Midbrain (tissue), 1 donor: ENCODE measurements around the gene FAM149A.

ENCODE experiments used
- DNase-seq: peaks from one replicate; lab custom pipeline; 2025; lab: John Stamatoyannopoulos, UW

Gene FAM149A

DNA sequence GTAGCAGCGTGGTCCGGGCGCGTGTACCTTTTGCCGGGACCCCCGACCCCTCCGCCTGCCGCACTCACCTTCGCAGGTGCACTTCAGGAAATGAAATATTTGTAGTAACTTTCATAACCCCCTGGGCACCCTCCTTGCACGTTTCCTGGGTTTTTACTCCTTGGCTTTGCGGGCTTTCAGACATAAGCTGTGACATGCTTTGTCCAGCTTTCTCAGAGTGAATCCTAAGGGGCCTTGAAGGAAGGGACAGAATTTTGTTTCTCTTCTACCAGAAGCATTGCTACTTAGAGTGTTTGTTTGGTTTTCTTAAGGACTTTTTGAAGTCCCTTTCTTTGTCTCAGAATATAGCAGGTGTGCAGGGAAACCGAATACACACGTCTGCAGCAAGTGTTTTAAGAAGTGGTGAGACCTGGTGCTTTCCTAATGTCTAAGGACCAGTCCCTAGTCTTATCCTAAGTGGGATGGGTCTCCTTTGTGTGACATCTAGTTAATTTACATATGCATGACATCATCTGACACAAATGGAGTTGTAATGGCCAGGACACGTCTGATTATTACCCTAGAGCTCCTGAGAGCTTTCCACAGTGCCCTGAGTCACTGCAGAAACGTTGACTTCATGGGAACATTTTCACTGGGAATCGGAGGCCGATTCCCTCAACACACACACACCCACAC is 1.3 kb downstream of the FAM149A start:
- no peak for DNase-seq

DNA sequence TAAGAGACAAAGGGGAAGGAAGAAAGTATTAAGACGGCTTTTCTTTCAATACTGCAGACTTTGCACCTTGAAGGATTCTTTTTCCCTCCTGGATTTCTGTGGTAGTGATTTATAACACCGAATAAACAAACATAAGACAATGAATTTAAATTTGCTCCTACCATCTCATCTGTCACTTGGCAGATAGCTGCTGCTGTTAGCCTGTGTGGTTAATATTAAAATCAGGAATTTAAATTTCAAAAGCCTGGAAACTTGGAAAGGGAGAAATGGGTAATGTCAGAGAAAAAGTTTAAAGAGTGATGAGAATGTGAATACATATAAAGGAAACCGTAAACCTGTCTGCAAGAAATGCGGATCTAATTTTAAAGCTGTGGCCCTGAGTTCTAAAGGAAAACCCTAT is 3.4 kb downstream of the FAM149A start:
- no peak for DNase-seq

DNA sequence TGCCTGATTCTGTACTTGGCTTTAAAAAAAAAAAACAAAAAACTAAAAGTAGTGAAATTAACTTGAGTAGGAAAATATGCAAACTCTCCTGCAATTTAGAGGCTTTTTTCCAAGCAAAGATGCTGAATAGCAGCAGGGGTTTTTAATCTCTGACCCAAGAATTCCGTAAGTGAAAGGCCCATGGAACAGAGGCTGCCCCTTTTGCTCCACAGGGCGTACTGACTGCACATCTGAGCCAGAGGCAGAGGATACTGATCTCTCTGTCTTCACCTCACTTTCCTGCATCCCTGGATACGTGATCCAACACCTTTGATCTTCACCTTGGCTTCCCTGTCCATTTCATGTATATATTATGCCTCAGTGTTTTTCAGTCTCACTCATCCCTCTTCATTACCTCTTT is 3.9 kb downstream of the FAM149A start:
- no peak for DNase-seq

DNA sequence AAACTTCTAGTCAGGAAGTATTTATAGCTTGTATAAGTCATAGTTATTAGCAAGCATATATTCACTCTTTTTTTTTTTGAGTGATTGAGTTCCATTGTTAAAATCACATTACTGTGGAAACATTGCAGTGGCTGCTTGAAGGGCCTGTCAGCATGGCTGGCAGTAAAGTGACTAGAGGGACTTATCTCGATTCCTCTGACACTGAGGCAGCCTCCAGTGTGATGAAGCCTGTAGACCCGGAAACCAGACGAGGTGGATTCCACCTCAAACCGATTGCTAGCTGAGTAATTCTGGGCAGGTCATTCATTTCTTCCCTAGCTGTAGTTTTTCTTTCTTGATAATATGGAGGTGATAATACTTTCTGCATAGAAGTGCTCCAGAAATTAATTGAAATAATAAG is 4.7 kb downstream of the FAM149A start:
- DNase-seq, result no peak

DNA sequence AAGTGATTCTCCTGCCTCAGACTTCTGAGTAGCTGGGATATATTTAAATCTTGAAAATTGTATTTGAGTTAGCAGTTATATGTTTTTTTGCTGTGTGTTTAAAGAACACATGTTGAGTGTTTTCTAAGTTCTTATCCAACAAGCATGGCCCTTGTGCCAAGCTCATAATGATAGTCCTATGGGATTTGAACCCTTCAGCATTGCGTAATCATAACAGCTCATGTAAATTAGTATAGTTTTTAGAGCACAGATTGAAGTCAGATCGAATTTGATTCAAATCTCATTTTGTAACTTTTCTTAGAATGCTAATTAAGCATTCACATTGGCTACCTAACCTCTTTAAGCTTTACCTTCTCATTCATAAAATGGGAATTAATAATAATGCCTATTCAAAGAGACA is 12.2 kb downstream of the FAM149A start:
- DNase-seq, result no peak

DNA sequence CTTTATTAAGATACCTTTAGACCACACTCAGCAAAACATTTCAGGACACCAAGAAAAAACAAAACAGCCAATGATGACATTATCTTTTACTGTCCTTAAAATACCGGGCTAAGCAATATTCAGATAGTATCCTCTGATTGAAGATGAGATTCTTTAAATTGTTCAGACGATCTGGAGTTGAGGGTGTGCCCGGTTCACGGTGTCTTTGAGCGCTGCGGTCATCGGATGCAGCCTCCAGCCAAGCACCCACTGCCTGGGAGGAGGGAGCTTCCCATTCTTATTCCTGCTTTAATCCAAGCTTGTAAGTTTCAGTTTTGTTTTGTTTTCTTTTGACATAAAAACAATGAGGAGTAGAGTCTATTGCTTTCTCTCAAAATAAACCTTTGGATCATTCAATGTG is 14.1 kb downstream of the FAM149A start:
- no peak for DNase-seq

DNA sequence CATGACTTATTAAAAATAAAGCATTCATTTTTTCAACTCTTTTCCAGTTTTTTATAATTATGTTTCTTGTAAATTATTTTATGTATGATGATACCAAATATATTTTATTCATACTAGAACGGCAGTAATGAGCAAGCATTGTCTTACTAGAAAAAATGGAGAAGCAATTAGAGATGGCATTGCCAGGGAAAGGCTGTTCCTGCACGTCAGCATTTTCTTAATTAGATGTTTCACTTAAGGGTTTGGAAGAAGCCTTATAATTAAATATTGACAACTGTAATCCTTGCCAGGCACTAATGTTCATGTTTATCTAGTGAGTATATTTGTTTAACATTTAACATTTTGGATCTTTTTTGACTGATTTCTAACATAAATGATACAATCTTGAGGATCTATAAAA is 16.6 kb downstream of the FAM149A start:
- no peak for DNase-seq

DNA sequence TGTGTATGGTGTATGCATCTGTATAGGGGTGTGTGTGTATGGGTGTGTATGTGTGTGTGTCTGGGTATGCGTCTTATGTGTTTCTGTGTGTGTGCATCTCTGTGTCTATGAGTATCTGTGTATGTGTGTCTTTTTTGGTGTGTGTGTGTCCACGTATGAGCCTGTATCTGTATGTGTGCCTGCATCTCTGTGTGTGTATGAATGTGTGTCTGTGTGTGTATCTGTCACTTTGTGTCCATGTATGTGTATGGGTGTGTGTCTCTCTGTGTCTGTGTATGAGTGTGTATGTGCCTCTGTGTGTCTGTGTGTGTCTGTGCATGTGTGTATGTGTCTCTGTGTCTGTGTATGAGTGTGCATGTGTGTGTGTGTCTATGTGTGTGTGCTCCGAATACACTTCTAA is 24.3 kb downstream of the FAM149A start:
- no peak for DNase-seq

DNA sequence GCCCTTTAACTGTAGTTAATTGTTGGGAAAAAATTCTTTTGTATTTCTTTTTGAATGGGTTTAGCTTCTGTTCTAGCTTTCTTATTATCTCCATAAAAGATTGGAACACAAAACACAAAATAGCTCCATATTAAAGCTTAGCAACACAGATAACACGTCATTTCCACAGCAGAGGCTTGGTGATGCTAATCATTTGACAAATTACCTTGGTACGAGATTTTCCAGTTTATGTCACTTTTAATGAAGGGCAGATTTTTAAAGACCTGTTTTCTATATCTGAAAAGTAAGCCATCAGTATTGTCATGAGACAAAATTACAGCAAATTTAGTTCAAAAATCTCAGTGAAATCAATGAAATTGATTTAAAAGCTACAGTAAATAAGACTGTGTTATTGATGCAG is 27.4 kb downstream of the FAM149A start:
- DNase-seq, result no peak

DNA sequence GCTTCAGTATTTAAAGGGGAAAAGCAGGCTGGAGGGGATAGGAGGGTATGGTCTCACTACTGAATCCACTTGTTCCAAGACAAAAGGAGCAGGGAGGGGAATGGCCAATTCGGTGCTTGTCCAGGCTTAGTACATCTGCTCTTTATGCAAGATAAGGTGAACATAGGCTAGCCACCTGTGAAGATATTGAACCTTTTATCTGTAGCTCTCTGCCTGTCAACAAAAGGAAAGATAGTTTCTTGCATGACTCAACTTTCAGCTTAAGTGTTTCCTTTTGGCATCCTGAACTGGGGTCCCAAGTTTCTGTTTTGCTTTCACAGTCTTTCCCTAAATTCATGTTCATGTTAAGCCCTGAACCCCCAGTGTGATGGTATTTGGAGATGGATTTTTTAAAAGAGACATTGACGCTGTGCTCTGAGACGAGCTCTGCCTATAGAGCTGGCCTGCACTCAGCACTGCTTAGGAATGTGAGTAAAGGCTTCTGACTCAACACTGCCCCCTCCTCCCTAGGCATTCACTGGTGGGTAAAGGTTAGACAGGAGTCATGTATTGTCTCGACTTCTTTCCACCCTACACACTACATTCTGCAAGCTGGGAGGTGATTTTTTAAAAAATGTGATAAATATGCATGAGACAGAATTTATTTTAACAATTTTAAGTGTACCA is 28.2 kb downstream of the FAM149A start:
- DNase-seq, result no peak

DNA sequence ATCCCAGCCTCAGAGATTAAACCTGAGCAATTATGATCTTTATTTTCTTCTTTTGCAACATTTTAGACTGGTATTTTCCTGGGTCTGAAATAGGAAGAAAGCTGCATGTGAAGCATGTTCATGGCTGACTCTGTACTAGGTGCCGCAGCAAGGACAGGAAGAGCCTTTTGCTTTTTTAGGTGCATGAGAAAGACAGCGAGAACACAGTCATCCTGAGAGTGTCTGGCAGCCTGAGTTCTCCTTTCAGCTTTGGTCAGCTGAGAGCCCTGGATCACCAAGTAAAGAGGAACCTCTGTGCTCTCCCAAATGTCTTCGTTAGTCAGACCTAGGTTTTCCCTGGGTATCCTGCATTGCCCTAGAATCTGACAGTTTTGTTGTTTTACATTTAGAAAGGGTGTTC is 29.8 kb downstream of the FAM149A start:
- DNase-seq, result peak; percentile 39

DNA sequence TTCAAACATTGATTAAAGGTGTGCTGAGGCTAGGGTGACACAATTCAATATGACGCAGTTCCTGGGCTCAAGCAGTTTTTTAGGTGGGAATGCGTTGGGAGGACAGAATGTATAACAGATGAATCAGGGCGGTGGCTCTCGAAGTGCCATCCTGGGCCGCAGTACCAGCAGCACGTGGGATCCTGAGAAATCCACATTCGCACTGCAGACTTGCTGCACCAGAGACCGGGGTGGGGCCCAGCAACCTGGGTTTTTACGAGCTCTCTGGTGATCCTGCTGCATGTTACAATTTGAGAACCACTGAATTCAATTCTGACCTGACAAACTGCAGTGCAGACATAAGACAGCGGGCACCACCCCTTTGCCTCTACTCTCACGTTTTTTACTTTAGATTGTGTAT is 30.4 kb downstream of the FAM149A start:
- no peak for DNase-seq

DNA sequence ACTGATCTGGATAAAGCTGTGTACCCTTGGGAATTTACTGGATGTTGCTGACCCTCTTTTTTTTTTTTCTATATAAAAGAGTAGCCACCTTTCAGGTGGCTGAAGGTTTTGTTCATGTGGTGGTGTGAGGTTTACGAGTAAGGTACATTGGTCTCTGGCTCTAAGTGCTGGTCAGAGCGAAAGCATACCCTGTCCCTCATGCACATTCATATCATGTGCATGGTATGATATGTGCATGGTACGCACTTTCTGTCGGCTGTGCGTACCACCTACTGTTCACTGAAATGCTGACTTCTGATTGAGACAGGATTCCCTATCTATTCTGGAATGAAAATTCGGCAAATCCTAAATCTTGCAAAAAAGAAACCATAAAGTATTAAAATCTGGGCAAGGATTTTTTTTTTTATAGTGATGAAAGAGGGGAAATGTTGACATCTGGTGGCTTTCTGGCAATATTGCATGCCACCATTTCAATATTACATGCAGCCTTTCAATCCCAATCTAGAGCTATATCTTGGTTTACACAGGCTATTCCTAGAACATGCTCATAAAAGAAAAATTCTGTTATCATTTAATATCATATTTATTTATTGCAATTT is 32.8 kb downstream of the FAM149A start:
- DNase-seq, result peak; percentile 17

DNA sequence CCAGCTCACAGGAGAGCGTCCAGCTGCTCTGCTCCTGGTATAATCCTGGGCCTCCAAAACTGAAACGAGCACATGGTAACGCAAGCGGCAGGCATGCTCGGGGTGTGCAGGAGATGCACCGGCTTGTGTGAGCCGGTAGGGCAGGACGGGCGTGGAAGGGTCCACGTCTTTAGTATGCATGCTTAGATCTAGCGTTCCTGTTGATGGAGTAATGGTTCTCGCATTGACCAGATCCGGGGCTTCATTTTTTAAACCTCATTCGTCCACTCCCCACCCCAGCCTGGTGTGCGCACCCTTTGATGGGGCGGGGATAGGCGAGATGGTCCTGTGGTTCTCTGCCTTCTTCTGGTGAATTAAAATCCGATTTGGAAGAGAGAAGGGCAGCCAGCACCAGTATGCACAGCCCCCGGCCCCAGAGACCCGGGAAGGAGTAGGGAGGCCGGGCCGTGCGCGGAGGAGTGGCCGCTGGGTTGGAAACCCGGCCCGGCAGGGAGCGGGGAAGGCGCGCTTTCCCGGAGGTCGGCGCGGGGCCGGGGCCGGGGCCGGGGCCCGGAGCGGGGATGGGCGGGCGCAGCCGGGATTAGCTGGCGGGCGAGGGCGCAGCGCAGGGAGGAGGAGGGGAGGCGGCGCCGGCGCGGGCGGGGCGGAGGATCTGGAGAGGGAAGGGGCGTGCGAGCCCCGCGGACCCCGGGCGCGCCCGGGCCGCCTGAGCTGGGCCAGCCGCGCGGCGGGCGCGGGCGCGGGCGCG is 39.9 kb downstream of the FAM149A start:
- DNase-seq, result peak; percentile 46

DNA sequence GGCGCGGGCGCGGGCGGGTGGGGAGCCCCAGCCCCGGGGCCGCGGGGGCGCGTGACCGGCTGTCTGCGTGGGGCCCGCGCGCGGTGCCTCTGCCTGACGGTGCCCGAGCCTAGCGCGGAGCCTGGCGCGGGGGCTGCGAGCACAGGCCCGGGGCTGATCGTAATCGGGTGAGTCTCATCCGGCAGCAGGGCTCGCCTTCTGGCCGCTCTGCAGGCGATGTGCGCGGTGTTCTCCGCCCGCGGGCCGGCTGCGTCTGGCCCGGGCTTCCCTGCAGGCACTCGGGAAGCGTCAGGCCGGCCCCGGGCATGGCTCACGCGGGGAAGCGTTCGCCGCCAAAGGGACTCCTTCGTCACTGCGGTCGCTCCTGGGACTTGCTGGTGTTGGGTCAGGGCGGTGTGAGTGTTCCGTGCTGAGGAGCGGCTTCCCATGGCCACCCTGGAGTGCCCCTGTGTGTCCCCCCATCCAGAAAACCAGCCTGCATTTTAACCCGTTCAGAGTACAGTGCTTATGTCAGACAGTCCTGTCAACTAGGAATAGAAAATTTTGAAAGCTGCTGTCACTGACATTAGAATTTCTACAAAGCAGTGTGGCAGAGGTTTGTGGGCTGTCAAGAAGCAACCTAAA is 40.6 kb downstream of the FAM149A start:
- peak; percentile 53 for DNase-seq

DNA sequence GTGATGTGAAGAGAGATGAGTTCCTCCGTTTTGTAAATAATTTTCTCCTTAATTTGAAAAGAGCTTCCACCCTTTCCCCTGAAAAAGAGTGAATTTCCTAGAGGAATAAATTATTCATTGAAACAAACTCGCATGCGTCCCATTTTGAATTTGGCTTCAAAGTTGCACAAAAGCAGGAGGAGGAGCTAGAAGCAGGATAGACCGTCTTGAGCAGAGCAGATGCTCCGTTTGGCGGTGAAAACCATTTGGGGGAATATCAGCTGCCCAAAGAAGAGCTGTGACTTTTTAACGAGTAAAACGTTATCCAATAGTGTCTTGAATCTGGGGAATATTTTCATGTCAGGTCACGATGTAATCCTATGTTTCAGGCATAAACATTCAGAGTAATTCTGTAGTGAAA is 42.0 kb downstream of the FAM149A start:
- DNase-seq, result no peak

DNA sequence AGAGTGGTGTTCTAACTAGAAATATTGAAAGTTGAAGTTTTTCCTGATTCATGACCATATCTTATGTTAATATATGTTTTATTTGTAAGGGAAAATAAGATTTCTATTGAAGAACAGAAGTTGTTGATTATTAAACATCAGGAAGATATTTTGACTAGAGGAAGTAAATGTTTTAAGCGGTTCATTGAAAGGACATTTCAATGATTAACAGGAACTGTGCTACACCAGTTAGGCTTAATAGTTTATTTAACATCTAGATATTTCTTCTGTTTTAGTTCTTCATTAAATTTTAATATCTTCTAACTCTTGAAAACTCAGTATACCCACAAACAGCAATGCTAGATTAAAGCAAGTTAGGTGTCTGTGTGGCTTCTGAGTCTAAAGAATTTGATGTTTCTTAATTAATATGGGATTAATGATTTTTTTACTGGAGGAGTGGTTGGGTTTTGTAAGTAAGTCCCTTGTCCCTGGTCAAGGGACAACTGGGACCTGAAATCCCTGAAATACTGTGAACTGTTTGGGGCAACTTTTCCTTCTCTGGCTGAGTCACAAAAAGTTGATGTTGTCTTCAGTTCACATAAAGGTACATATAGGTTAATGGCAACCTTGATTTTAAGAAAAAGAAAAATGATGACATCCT is 44.0 kb downstream of the FAM149A start:
- no peak for DNase-seq

DNA sequence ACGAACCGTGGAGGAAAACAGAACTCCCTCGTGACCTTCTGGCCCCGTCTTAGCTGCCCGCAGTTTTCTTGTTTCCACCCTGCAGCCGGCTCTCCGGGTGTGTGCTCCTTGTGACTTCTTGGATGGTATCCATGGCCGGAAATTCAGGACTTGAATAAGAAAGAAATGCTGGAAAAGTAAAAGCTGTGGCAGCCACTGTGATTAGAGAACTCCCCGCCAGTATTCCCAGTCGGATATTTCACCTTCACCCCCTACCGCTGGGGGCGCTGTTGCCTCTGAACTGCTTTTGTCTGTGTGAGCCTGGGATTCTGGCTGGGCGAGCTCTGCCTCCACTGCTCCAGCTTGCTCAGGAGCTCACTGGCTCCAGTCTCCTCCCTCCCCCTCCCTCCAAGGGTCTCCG is 45.4 kb downstream of the FAM149A start:
- DNase-seq, result peak; percentile 12

DNA sequence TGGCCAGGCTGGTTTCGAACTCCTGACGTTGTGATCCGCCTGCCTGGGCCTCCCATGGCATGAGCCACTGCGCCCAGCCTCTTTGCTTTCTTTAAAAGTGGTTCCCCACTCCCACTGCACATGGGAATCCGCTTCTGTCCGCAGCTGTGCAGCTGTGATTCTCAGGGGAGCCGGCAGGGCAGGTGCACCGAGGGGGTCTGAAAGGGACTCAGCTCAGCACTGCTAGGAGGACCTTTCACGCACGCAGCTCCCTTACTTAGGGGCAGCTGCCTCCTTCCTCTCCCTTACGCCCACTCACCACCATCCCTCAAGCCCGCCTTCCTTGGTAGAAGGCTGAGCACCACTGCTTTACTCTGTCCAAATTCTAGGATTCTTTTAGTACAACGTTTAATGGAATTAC is 46.4 kb downstream of the FAM149A start:
- no peak for DNase-seq

DNA sequence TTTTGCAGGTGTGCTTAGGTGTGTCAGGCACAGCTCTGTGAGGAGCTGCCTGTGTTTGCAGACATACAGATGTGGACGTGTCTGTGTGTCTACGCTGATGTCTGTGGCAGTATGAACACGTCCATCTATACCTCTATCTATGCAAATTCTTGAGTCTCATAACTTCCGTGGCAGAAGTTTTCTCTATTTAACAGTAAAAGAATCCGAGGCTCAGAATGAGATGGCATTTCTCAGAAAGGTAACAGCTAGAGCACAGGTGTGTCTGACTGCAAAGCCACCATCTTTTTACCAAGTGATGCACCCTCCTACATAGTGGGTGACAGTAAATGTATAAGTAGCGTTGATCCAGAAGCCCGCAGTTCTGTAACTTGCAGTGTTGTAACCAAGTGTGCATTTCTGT is 47.0 kb downstream of the FAM149A start:
- DNase-seq, result no peak

DNA sequence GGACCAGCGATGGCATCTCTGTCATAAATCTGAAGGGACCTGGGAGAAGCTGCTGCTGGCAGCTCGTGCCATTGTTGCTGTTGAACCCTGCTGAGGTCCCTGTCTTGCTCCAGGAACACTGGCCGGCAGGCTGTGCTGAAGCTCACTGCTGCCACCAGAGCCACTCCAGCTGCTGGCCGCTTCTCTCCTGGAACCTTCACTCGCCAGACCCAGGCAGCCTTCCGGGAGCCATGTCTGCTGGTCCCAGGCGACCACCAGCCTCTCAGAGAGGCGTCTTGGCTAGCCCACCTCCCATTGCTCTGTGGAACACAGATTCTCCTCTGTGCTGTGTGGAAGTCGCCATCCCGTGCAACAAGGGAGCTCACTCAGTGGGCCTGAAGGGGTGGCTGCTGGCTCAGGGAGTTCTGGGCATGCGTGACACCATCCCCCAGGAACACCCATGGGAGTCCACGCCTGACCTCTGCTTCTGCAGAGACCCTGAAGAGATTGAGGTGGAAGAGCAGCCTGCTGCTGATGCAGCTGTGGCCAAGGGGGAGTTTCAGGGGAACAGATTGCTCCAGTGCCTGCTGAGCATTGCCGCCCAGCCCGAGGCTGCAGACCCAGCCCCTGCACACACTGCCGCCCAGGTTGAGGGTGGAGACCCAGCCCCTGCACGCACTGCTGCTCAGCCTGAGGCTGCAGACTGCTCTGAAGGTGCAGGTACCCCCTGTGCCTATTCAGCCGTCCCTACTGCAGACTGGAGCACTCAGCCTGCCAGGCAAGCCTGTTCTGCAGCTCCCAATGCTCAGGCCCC is 53.7 kb downstream of the FAM149A start:
- DNase-seq, result no peak
